Activated CD4-positive, CD25-positive, alpha-beta regulatory T cell treated with anti-CD3 and anti-CD28 coated beads, Interleukin-2, amount 50 U/mL, for 24 hours (primary cell): ENCODE results near the gene ADCYAP1R1.

Experiments used
- ATAC-seq, 2 donors: fragments of 150-1000 bp; cut with Tn5 transposase; one replicate each; pipeline ENCODE4 v1.10.0; 2021; ENCODE audit warnings: mild to moderate bottlenecking in 1 of 2, moderate library complexity in 1 of 2

Gene ADCYAP1R1

DNA sequence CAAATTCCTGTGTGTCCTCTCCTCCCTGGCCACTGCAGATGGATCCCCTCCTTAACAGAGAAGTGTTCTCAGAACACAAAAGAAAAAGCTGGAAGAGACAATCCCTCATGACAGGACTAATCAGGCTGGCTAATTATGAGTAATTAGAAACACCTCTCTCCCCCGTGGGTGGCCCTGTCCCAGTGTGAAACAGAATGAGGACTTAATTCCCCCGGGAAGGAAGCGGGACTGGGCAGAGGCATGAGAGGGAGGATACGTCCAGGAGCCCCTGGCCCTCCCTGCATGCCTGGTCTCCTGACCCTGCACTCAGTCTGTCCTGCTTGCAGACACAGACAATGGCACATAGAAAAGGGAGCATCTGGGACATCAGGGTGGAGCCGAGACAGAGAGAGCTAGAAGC is 7.6 kb upstream of the ADCYAP1R1 start:
- no peak for ATAC-seq

DNA sequence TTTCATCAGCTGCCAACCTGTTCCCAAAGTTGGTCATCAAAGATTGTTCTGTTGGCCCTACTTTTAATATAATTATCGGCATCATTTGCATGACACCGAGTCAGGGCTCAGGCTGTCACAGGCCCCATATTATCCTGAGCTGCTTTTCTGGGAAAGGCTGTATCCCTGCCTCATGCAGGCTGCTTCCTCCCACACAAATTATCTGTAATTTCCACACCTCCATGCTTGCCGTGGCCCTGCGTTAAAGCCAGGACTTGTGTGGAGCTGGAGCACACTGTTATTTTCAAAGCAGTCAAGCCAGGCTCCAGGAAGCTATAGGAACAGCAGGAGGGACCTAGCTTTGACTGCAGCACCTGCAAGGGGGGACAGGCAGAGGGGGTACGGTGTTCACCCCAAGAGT is 5.4 kb upstream of the ADCYAP1R1 start:
- ATAC-seq: no peak

DNA sequence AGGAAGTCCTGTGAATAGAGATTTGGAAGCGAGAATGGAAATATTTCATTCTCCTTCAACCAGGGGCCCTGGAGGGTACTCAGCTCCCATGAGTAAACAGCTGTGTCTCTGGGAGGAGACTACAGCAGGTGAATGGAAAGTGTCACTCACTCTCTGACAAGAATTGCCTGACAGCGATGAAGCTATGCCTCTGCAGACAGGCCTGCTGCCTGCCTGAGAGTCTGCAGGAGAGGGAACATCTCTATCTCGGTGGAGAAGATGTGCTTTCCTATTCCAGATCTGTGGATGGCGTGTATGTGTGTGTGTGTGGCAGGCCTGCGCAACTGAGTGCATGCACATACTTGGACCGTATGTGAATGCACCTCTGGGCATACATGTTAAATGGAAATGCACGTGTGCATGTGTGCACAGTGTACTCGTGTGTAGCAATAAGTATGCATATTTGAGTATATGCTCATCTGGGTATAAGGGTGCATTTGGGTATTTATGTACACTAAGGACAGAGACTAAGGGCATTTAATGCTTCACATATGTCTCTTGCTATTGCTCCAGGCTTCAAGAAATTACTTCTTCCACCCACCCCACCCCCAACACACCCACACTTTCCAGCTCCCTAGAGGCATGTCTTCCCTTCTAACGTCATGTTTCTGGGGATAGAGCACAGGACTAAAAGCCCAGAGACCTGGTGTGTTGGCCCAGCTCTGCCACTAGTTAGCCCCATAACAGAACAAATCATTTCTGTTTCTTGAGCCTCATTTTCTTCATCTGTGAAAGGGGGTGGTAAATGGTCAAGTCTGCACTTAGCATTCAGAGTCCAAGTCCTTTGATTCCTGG is 4.6 kb upstream of the ADCYAP1R1 start:
- ATAC-seq: no peak

DNA sequence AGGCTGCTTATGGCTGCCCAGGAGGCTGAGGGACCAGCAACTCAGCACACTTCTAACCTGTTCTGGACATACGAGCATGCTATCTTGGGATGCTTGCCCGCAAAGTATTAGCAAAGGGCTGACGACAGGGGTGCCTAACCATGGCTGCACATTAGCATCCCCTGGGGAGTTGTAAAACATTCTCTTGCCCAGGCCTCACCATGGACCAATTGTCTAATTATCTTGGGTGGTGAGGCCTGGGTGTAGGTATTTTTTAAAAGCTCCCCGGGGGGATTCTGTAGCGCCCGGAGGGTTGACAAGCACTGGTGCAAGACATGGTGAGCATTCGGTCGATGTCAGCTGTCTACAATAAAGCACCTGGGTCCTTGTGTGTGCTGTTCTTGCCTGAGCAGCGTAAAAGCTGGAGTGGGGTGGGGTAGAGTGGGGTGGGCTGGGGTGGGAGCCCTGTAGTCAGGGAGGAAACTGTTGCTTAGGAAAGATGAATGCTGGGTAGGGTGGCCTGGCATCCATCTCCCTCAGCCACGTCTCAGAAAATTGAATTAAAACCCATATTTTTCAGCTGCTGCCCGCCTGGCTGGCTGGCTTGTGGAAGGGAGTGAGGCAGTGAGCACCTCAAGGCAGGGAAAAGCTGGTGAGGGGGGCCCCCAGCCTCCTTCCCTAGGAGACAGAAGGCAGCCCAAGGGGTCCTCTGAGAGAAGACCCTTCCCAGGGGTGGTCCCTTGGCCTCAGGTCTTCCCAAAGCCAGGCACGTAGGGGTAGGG is 2.9 kb upstream of the ADCYAP1R1 start:
- no peak for ATAC-seq

DNA sequence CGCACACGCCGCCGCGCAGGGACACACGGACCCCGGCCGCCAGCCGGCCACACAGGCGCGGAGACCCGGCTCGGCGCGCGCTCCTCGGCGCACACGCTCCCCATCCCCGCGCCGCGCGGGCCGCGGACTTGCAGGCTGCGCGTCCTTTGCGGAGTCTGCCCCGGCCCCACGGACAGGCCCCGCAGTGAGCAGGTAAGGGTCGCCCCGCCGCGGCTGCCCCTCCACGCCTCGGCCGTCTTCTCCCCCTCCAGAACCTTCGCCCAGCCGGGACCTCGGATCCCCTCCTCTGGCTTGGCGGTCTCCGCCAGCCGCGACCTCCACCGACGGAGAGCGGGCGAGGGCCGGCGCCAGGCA is 356 bp downstream of the ADCYAP1R1 start:
- no peak for ATAC-seq

DNA sequence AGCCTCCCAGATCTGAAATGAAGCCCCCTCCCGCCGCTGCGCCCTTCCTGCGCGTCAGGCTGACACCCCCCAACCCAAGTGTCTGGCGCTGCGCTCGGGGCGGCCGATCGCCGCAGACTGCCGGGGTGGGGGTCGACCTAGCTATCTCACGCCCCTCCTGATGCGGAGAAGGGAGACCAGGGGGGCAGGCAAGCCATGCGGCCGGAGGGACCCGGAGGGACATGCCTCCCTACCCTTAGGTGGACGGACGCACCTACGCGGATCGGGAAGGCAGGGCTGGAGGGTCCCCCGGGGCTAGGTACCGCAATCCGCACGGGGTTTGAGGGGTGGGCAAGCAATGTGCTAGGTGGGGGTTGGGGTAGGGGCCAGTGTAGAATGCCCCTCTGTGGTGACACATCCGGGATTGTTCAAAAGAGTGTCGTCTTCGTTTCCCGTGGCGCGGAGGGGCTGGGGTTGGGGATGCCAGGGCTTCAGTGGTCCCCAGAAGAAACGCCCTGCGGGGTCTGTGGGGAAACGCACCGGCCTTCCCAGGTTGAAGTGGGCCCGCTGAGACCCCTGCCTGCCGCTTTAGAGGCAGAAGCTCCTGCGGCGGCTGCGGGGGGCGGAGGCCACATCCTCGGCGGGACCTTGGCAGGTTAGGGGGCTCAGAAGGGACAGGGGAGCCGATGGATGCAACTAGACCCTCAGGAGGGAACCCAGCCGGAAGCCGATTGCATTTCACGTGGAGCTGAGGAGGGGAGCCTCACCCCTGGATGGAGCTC is 913 bp downstream of the ADCYAP1R1 start:
- no peak for ATAC-seq

DNA sequence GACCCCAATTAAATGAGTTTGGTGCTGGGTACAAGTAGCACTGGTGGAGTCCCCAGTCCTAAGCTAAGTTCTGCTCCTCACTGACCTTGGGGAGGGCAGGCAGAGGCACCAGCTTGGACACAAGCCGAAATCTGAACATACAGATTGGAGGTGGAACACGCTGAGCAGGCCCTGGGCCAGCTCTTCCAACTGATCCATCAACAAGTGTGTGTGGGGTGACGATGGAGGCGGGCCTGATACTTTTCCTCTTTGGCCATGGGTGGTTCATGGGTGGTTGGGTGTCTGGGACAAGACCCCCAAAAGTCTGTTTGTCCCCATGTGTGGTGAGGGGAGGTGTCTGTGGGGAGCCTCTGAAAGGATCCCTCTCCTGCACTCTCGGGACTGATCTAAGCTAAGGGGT is 1.9 kb downstream of the ADCYAP1R1 start:
- no peak for ATAC-seq

DNA sequence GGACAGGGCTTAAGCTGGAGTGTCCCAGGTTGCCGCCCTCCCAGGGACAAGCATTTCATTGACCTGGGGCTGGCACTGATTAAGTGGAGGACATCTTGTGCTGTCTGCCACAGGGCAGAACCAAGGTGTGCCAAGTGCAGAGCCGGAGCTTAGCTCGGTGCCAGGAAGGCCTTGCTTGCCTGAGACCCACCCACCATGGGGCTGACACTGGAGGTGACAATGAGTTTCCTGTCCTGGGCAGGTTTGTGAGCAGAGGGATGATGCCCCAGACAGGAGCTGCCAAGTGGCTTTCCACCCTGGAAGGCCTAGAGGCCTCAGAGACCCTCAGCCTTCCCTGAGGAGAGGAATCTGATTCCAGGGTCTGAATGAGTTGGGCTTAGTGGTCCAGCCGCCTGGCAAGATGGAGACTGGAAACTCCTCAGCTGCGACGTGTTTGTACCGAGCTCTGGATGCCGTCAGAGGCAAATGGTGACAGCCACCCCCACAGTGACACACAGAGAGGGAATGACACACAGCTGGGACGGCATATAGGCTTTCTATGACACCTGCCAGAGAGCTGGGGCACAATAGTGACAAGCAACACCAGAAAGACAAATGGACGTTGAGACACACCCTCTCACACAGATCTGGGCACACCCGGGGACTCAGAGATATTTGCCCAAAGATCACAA is 2.6 kb downstream of the ADCYAP1R1 start:
- no peak for ATAC-seq

DNA sequence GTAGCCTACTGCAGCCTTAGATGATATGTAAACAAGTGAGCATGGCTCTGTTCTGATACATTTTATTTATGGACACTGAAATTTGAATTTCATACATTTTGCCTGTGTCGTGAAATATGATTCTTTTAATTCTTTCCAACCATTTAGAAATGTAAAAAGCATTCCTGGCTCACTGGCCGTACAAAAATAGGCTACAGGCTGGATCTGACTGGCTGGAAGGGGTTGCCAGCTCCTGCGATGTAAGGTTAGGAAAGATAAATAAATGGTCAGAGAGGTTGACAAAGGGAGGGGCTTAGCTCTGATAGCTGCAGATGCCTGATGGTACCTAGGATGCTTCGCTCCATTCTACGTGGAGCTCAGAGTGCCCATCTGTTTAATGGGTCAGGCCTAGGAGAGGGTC is 3.4 kb downstream of the ADCYAP1R1 start:
- no peak for ATAC-seq

DNA sequence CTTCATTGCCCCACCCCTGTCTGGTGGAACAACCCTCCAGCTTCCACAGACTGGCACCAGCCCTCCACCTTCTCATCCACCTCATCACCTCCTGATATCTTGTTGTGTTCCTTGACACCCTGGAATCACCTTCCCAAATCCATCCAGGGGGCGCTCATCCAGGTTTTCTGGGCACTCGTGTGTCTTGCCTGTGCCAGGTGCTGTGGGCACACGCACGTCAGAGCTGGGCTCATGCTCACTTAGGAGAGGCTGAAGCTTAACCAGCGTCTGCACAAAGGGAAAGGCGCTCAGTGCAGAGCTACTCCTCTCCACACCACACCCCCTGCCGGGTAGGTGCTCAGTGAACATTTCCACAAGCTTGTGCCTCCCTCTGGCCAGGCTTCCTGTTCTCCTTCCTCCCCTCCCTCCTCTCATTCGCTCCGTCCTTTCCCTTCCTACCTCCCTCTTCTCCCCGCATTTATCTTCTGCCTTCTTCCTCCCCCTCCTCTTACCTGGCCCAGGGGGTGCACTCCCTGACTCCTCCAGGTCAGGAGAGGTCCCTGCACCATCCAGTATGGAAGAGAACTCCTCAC is 4.8 kb downstream of the ADCYAP1R1 start:
- no peak for ATAC-seq

DNA sequence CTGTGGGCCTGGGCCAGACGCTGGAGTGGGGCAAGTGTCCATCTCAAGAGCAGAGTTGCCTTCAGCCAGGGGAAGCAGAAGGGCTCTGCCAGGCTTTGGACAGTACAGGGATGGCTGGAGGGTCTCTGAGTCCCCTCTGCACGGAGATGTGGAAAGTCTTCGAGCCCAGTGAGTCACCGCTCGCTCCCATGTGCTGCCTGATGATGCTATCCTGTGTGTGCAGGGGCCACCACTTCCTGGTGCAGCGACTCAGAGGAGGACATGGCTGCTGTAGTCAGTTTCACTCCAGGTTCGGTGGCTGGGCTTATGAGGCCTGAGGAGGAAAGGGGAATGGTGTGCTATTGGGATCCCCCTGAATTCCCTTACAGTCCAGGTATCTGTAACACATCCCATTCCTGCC is 6.0 kb downstream of the ADCYAP1R1 start:
- ATAC-seq: no peak

DNA sequence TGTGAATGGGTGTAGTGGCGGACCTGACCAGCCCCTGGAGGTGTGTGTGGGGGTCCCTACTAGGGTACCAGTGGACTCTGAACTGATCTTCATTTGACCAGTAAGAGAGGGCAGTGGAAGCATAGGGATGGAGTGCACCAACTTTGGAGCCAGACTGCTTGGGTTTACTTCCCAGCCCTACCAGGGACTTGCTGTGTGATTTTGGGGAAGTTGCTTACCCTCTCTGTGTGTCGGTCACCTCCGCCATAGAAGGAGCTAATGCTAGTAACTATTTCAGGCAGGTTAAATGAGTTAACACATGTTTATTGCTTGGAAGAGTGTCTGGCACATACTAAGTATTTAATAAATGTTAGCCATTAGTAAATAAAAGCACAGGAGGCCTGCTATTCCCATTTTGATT is 6.6 kb downstream of the ADCYAP1R1 start:
- ATAC-seq: no peak

DNA sequence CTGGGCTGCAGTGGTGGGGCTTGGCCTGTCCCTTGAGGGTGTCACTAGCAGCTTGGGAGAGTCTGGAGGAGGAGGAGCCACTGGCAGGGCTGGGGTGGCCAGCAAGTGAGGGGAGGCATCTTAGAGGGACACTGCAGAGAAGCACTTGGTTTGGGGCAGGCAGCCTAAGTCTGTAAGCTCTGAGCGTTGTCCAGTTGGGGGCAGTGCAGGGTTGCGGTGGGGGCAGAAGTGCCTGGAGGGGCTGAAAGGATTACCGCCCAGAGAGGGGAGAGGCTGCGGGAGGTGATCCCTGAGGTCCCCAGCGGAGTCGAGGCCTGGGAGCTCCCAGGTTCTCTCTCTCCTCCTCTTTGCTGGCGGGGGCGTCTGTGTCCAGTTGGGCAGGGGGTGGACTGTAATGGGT is 7.4 kb downstream of the ADCYAP1R1 start:
- no peak for ATAC-seq

DNA sequence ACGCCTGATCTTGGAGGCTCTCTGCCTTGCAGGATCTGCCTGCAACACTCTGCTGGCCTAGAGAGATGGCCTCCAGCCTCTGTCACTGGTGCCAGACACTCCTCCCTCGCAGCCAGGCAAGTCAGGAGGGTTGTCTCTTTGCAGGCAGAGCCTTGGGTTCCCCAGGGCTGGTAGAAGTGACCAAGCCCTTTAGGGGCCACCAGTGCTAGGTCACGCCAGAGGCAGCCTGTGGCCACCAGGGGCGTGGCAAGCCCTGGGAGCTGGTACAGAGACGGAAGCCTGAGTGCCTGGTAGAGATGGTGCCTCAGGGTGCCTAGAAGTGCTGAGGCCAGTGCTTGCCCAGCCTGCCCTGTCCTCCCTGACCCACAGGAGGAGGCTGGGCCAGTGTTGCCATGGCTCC is 9.1 kb downstream of the ADCYAP1R1 start:
- ATAC-seq: peak in 1 of 2 donors; percentile 13

DNA sequence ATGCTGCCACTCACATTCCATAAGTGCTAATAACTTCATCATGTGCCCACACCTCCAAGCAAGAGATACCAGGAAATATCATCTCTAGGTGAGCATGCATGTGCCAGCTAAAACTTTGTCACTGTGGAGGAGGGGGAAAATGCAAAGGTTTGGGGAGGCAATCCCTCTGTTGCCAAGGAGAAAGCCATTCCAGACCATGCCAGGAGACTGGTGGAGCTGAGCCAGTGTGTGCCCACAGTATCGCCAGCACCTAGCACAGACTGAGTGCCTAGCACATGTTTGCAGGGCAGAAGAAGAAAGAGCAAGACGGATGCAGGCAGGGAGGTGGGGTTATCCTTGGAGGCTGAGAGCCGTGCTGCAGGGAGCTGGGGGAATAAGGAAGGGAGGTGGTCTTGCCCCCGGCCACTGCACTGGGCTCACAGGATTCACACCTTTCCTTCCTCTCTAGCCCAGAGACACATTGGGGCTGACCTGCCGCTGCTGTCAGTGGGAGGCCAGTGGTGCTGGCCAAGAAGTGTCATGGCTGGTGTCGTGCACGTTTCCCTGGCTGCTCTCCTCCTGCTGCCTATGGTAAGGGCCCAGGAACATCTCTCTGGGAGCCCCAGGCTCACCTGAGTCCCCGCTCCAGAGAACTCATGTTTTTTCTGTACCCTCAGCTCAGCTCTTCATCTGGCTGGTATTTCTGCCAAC is 10.8 kb downstream of the ADCYAP1R1 start:
- ATAC-seq: no peak

DNA sequence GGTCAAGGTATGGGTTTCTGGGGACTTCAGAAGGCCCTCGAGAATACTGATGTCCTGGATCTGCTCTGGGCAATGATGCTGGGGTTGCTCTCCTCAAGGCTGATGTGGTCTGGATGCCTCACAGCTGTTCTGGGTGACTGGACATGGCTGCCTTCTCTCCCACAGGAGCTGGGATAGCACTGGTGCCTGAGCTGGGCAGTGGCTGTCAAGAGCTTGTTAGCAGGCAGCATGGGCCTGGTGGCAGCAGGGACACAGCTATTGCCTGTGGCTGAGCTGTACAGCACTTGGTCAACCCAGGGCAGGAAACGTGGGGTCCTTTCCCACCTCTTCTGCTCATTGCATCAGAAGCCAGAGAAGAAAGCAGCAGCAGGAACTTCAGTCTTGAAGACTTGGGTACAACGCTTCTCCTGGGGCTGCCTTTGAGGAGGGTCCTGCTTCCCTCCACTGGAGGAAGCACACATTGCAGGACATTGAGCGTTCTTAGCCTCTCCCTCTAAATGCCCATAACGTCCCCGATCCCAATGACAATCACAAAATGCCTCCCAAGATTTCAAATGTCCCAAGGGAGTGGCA is 13.0 kb downstream of the ADCYAP1R1 start:
- no peak for ATAC-seq

DNA sequence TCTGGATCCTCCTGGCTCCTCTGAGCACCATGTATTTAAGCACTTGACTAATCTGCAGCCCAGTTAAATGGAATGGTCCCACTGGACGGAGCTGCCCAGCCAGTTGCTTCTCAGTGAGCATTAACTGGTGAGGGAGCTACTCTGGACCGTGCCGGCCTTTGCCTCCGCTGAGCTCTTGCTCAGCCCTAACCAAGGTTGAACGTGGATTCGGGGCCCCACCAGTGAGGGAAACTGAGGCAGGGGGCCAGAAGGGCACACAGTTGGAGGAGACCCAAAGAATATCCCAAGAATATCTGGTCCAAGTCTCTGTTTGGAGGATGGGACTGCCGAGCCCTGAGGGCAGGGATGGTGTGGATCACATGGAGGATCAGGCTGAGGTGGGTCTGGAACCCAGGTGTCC is 13.7 kb downstream of the ADCYAP1R1 start:
- no peak for ATAC-seq

DNA sequence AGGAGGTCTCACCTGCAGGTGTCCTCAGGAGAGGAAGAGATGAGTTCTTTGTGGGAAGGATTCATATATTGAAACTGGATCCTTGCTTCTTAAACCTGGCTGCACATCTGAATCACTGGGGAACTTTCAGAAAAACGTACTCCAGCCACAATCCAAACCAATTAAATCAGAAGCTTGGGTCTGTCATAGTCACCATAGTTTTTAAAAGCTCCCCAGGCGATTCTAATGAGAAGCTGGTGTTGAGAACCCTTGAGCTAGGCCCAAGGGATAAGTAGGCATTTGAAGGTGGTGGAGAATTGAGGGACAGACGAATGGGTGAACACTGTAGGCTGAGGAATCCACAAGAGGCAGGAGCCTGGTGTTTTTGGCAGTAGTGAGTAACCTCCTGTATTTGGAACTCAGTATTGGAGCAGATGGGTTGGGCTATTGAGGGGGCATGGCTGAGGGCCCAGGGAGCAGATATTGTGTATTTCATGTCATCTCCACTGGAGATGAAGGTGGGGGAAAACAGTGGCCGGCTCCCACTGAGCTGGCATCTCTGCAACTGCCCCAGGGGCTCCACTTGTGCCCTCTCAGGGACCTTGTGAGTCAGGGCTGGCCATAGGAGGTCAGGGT is 14.5 kb downstream of the ADCYAP1R1 start:
- no peak for ATAC-seq

DNA sequence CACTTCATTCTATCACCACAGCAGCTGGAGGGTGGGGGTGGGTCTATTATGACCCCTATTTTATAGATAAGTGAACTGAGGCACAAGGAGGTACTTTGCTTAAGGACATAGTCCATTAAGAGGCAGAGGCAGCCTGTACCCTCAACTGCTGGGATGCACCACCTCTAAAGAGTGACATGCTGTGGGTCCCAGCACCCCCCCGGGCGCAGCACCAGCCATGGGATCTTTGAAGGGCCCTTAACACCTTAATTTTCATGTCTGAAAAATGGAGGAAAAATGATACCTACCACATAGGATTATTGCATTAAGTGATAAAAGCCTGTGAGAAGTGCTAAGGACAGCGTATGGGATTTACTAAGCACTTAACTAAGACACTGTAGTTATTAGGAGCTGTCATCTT is 15.4 kb downstream of the ADCYAP1R1 start:
- no peak for ATAC-seq

DNA sequence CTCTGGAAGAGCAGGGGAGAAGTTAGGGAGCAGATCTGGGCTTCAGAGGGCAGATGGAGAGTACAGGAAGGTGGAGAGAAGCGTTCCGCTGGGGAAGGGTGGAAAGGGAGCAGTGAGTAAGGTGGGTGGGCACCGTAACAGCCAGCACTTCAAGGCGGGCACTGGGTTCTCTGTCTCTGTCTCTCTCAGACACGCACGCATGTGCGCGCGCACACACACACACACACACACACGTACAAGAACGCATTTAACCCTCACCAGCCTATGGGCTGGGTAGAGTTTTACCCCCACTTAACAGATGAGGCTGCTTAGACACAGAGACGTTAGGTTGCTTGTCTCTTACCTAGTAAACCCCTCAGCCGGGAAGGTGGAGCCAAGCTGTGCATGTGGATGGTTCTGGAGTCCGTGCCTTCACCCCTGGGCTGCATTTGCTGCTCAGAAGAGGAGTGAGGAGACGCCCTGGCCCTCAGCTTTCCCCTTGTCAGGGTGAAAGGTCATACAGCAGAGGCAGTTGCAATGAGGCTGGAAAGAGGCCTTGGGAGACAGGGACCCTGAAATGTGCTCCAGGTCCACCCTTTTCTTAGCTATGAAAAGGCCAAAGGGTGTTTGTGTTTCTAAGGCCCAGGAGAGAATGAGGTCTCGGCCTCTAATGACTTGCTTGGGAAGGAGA is 16.0 kb downstream of the ADCYAP1R1 start:
- ATAC-seq: no peak
